ENCODE measurements around the gene MIPEP.

DNA sequence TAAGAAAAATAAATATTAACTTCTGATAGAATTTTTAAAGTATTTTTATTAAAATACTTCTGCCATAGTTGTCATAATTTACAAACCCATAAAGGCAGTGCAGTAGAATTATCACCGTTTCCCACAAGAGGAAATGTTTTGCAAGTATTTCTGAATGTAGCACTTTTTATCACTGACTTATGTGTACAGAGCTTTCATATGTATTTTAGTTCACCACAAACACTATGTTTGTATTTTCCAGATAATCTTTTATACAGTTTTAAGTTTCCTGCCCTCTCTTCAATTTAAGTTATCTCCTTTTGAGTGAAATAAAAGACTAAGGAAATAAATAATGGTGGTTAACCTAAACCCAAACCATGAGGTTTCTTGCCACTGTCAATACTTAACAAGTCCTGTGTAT, 24.2 kb downstream of the MIPEP start:
- TF ChIP-seq, protein P1, sequence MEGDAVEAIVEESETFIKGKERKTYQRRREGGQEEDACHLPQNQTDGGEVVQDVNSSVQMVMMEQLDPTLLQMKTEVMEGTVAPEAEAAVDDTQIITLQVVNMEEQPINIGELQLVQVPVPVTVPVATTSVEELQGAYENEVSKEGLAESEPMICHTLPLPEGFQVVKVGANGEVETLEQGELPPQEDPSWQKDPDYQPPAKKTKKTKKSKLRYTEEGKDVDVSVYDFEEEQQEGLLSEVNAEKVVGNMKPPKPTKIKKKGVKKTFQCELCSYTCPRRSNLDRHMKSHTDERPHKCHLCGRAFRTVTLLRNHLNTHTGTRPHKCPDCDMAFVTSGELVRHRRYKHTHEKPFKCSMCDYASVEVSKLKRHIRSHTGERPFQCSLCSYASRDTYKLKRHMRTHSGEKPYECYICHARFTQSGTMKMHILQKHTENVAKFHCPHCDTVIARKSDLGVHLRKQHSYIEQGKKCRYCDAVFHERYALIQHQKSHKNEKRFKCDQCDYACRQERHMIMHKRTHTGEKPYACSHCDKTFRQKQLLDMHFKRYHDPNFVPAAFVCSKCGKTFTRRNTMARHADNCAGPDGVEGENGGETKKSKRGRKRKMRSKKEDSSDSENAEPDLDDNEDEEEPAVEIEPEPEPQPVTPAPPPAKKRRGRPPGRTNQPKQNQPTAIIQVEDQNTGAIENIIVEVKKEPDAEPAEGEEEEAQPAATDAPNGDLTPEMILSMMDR (conservative IDR thresholded peaks at IDR 0.05): no peak
- TF ChIP-seq EZH2 (IDR thresholded peaks at IDR 0.05; ENCODE audit: low read depth): no peak

Measured in PC-9 (cell line).